NCI-H1105 treated with DMSO at 0.1 percent for 48 hours (cell line): ENCODE results near the gene P4HA3.

Experiments used
- DNase-seq: peaks from one replicate; lab custom pipeline; 2025; lab: John Stamatoyannopoulos, UW

The P4HA3 gene

DNA sequence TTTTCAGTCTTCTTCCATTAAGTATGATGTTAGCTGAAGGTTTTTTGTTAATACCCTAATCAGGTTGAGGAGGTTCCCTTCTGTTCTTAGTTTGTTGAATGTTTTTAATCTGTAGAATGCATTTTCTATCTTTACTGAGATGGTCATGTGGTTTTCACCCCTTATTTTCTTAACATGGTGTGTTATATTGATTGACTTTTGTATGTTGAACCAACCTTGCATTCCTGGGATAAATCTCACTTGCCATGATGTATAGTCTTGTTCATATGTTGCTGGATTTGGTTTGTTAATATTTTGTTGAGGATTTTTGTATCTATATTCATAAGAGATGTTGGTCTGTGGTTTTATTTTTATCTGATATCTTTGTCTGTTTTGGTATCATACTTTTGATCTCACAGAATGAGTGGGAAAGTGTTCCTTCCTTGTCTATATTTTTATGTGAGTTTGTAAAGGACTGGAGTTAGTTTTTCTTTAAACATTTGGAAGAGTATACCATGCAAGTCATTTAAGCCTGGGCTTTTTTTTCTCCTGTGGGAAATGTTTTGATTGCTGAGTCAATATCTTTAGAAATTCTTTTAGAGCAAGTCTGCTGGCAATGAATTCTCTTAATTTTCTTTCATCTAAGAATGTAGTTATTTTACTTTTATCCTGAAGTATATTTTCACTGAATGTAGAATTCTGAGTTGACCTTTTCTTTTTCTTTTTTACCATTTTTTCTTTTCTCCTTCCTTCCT is 5.5 kb upstream of the P4HA3 start:
- DNase-seq, result no peak

- DNase-seq, result no peak
These were observed 886 bp upstream of the P4HA3 start for GRCh38 chr11:74312326-74312725.

DNA sequence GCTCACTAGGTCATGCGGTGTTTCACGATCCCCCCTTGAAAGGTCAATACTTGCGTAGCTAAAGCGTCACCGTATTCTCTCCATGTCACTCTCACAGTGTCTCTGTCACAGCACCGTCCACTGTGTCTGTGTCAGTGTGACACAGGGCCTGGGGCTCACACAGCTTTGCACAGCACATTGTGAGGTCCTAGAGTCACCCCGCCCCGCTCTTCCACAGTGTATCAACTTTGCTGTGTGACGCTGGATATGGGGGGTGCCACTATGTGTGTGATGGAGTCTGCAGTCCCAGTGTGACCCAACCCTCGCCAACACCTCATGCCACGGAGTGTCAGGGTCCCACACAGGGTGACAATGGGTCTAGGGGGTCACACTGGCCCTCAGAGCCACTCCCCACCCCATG is 583 bp downstream of the P4HA3 start:
- DNase-seq, result no peak

DNA sequence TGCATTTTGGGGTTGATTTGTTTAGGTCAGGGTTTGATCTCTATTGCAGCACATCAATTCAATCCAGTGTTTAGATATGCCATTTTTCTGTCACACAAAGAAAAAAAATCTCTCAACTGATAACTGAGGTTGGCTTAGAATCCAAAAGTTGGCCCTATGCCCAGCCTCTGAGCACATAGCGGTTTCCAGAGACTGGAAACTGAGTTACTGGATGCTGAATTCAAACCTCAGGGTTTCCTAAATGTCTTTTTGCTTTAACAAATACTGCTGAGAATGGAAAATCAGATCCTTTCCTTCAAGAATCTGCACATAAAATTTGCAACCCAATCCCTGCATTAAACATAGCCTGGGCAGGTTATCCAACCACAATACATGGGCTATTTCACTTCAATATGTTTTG is 4.0 kb downstream of the P4HA3 start:
- peak; percentile 8 for DNase-seq

- no peak for DNase-seq
These were observed 4.8 kb downstream of the P4HA3 start for GRCh38 chr11:74306435-74307175.

DNA sequence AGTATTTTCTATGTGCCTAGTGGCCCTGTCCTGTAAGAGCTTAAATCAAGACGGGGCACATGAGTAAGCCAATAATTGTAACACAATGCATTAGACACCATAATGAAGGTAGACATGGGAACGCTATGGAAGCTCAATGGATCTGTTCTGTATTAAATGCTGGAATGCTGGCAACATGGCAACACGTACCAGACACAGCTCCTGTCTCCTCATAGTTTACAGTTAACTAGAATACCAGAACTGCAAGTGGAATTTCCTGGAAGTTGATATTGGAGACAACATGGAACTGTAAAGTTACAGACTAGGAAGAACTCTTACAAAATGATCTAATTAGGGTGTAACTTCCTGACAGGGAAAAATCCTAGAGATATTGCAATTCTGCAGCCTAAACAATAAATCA is 12.4 kb downstream of the P4HA3 start:
- no peak for DNase-seq

- peak; percentile 20 for DNase-seq
These were observed 14.0 kb downstream of the P4HA3 start for GRCh38 chr11:74297484-74297883.

DNA sequence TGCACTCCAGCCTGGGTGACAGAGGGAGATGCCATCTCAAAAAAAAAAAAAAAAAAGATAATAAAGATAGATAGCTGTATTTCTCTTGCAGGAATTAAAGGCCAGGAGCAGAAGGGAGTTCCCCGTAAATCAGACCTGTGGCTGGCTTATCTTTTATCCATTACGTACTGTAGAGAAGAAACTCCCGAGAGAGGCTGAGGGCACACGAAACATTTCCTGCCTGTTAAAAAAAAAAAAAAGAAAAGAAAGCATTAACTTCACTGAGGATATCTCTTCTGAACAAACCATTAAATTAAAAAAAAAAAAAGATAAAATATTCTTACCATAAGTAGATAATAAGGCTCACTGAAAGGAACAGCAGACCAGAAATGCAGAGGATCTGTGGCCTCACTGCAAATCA is 22.5 kb downstream of the P4HA3 start:
- DNase-seq, result no peak

DNA sequence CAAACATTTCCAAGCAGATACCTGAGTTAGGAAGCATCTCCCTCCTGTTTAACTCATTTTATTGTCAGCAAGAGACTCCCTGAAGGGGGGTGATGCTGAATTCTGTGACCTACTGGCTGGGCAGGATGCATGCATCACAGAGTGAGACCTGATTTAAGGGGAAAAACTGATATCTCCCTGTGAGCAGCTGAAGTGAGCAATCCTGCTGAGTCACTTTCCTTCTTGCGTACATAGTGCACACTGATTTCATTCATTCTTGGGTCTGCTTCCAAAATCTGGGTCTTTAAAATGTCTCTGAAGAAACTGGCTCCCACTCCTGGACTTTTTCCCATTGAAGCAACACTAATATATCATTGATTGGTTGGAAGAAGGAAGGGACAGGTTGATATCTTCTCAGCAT is 23.3 kb downstream of the P4HA3 start:
- DNase-seq, result no peak

- no peak for DNase-seq
These were observed 27.0 kb downstream of the P4HA3 start for GRCh38 chr11:74284466-74284865.

GRCh38 chr11:74283580-74284180 is 27.8 kb downstream of the P4HA3 start:
- DNase-seq, result no peak

- DNase-seq, result peak; percentile 23
These were observed 28.5 kb downstream of the P4HA3 start for GRCh38 chr11:74282914-74283371.

- no peak for DNase-seq
These were observed 29.0 kb downstream of the P4HA3 start for GRCh38 chr11:74282421-74282820.

DNA sequence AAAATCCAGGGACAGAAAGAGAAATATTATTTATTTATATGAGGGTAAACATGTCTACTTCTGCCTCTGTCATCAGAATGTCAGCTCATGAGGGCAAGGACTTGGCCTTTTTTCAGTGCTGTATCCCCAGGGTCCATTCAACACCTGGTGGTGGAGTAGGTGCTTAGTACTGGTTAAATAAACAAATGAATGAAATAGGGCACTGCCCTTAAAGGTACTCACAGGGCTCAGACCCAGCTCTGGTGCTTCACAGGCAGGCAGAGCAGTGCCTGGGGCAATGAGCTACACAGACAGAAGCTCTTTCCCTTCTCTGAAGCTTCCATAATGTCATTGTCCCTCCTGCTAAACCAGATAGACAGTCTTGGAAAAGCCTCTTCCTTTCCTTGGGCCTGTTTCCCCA is 30.9 kb downstream of the P4HA3 start:
- DNase-seq, result no peak

GRCh38 chr11:74279256-74279655 is 32.2 kb downstream of the P4HA3 start:
- DNase-seq, result no peak

GRCh38 chr11:74278721-74279161 is 32.7 kb downstream of the P4HA3 start:
- no peak for DNase-seq

GRCh38 chr11:74278103-74278502 is 33.3 kb downstream of the P4HA3 start:
- no peak for DNase-seq

DNA sequence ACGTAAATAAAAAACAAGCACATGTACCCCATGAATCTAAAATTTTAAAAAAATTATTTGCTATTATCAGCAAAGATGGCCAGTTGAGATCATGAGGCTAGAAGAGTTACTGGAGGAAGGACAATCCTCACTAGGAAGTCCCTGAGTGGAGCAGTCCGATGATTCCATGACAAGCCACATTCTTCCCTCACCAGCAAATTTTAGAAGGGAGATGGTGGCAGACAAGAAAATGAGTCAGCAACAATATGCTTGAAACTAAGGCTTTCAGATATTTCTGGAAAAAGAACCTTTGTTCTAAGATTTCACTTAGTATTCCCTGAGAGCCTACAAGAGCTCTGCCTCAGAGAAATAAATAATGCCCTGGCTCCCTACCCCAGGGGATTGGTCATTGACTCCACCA is 34.9 kb downstream of the P4HA3 start:
- no peak for DNase-seq

GRCh38 chr11:74272276-74272675 is 39.2 kb downstream of the P4HA3 start:
- DNase-seq, result no peak

DNA sequence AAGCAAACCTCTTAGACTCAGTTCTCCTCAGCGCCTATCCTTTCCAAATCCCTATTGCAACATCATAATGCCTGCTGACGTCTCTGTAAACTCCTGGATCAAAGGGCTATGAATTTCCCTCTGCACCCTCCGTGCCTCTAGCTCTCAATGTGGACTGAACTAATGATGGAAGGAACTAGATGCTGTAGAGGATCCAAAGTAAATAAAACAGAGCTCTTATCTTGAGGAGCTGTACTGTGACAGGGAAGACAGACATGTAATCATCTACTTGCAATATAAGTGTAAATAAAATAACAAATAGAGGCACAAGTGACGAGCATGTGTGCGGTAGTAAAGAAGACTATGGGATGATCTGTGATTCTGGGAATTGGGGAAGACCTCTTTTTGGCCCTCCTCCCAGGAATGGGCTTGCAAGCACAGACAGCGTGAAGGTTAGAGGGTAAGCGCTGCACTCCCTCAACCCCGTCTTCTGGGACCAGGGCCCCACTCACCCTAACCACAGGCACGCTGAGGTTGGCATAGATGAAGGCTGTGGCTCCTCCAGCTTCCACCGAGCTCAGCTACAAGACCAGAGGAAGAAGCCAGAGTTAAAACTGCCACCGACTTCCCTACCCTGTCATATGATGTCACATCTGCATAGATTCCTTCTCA is 42.2 kb downstream of the P4HA3 start:
- no peak for DNase-seq

DNA sequence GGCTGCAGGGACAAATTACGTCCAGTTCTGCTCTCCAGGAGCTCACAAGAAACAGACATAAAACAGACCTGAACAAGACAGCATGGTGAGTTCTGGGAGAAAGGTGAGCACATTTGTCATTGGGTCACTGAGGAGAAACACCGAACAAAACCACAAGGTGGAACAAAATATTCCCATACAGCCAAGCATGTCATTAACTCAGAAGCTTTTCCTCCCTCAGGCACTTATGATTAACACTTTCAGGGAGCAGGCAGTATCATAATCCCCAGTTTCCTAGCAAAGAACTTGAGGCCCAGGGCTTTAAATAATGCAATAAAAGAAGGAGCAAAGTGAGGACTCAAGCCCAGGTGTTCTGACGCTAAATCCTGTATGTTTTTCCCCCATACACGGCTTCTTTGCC is 43.0 kb downstream of the P4HA3 start:
- DNase-seq, result no peak

DNA sequence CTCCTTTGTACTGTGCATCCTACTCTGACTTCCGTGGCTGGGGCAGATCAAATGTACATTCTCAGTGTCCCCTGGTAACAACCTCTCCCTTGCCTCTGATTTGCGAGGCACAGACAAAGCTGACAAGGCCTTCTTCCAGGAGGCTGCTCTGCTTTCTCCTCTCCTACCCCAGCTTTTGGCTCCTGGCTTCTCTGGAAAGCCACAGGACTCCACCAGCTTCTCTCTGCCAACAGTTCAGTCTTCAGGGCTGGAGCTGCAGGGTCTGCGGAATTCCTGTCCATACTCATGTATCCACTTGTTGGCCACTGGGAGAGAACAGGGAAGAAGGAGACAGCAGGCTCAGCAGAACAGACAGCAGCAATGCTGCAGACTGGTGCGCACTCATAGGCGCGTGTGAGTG is 44.4 kb downstream of the P4HA3 start:
- DNase-seq, result no peak

- DNase-seq, result no peak
These were observed 46.2 kb downstream of the P4HA3 start for GRCh38 chr11:74265256-74265655.
